Natural killer cell (primary cell): Measurements from ENCODE around the gene ALDH7A1. TPM values are rescaled to one million over a fixed set of nuclear protein-coding genes. Genes with fewer than 3 reads are reported as not detected.

Source experiments
- ATAC-seq, 3 donors: fragments of 150-1000 bp in 2 of 3; fragments of 200-7000 bp in 1 of 3; cut with Tn5 transposase; 1 replicate in 1 of 3; 2 replicates in 2 of 3; pipeline ENCODE4 v1.10.0; 2021; ENCODE audit warnings: mild to moderate bottlenecking in 2 of 3, moderate library complexity in 2 of 3
- DNase-seq, 2 donors: peaks; one replicate each; pipeline versions ENCODE4 v3.0.0 to v3.0.0-alpha.2; 2013 to 2021; ENCODE audit warnings: mixed read lengths in 1 of 2
- H3K27ac ChIP-seq: one replicate; pipeline ENCODE4 v1.5.1; 2013; ENCODE audit warnings: mild to moderate bottlenecking, low read length
- H3K27me3 ChIP-seq: one replicate; pipeline ENCODE4 v1.6.1; 2013; ENCODE audit warnings: low read length; ENCODE audit not compliant: control insufficient read depth, insufficient read depth
- H3K36me3 ChIP-seq: one replicate; pipeline ENCODE4 v1.6.1; 2013; ENCODE audit warnings: low read length; ENCODE audit not compliant: control insufficient read depth, insufficient read depth
- H3K4me1 ChIP-seq: one replicate; pipeline ENCODE4 v1.6.1; 2013; ENCODE audit warnings: low read length; ENCODE audit not compliant: control insufficient read depth, insufficient read depth
- H3K4me3 ChIP-seq: one replicate; pipeline ENCODE4 v1.5.1; 2013; ENCODE audit warnings: low read length
- H3K9me3 ChIP-seq: one replicate; pipeline ENCODE4 v1.6.1; 2013; ENCODE audit warnings: low read length; ENCODE audit not compliant: control insufficient read depth, insufficient read depth
- H3K27ac Mint-ChIP-seq, 2 donors: one replicate each; pipeline ENCODE4 v1.8.0; 2022; ENCODE audit warnings: mild to moderate bottlenecking in 2 of 2, mixed read lengths in 2 of 2, moderate library complexity in 1 of 2
- H3K27me3 Mint-ChIP-seq, 2 donors: one replicate each; pipeline ENCODE4 v1.8.0; 2022; ENCODE audit warnings: low read depth in 2 of 2, mixed read lengths in 2 of 2
- H3K36me3 Mint-ChIP-seq: one replicate; pipeline ENCODE4 v1.8.0; 2022; ENCODE audit warnings: mixed read lengths
- H3K4me1 Mint-ChIP-seq, 2 donors: one replicate each; pipeline ENCODE4 v1.8.0; 2022; ENCODE audit warnings: mixed read lengths in 2 of 2
- H3K4me3 Mint-ChIP-seq: one replicate; pipeline ENCODE4 v1.8.0; 2022; ENCODE audit warnings: mild to moderate bottlenecking, moderate library complexity, mixed read lengths
- H3K9me3 Mint-ChIP-seq, 2 donors: one replicate each; pipeline ENCODE4 v1.8.0; 2022; ENCODE audit warnings: mixed read lengths in 2 of 2
- WGBS: methylation state at CpG from one replicate; pipeline ENCODE4 v1.1.7; 2013; ENCODE audit warnings: missing lambda C conversion rate; ENCODE audit not compliant: insufficient coverage; 5-methylcytosine and 5-hydroxymethylcytosine counted together
- intact Hi-C: fragments of 100-400 bp; cut with micrococcal nuclease; formaldehyde crosslinking; loops from one replicate; pipeline ENCODE4 v1.14.2; 2022
- total RNA-seq, 4 donors: library from RNA; stranded (reverse); fragments of 120-200 nt in 1 of 4; gene quantifications; one replicate each; pipeline versions ENCODE4 v1.2.3 to v1.2.4, GENCODE V29; 2013 to 2022
- TF ChIP-seq, protein P1 (sequence below): fragments of 200-600 bp; IDR thresholded peaks from one replicate; pipeline ENCODE4 v1.8.0; 2022; ENCODE audit warnings: antibody characterized with exemption

Gene ALDH7A1
- total RNA-seq, 3 donors from 2014 or later (not counting 1 experiment from before 2014, with no cell fraction given): 0.66 to 1.3 (median 1.2) TPM

DNA sequence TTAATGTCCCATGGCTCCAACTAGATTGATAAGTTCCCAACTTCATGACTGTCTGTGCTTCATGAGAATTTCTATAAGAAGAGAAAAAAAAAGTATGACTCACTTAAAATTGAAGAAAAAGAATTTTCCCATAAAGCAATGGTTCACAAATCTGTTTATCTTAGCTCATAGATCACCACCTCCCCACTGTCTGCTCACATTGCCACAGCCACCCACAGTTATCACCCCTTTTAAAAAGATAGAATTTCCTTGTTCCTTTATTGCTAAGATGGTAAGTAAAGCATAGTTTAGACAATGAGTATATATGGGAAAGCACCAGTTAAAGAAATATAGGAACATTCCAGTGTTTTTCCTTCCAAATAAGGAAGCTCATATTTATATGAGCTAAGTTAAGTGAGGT lies 67.1 kb downstream of the ALDH7A1 start:
- peaks cover 3% of the 10 kb centered on the region for H3K27me3 ChIP-seq
- Mint-ChIP-seq H3K27ac (no peak overlapping the region), H3K27me3 (peaks cover 0 to 3% of the 10 kb centered on the region in 2 donors), H3K9me3 (no peaks in the 10 kb centered on the region), H3K4me1 (no peaks in the 10 kb centered on the region), H3K36me3 (no peaks in the 10 kb centered on the region), H3K4me3 (no peak overlapping the region)
- no peak for ATAC-seq
- intact Hi-C loops: no loop called here
- H3K36me3 ChIP-seq: no peaks in the 10 kb centered on the region
- TF ChIP-seq, protein P1, sequence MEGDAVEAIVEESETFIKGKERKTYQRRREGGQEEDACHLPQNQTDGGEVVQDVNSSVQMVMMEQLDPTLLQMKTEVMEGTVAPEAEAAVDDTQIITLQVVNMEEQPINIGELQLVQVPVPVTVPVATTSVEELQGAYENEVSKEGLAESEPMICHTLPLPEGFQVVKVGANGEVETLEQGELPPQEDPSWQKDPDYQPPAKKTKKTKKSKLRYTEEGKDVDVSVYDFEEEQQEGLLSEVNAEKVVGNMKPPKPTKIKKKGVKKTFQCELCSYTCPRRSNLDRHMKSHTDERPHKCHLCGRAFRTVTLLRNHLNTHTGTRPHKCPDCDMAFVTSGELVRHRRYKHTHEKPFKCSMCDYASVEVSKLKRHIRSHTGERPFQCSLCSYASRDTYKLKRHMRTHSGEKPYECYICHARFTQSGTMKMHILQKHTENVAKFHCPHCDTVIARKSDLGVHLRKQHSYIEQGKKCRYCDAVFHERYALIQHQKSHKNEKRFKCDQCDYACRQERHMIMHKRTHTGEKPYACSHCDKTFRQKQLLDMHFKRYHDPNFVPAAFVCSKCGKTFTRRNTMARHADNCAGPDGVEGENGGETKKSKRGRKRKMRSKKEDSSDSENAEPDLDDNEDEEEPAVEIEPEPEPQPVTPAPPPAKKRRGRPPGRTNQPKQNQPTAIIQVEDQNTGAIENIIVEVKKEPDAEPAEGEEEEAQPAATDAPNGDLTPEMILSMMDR: no peak
- H3K9me3 ChIP-seq: no peaks in the 10 kb centered on the region
- H3K4me3 ChIP-seq: no peak overlapping the region
- H3K4me1 ChIP-seq: no peaks in the 10 kb centered on the region
- H3K27ac ChIP-seq: no peak overlapping the region
- DNase-seq: no peak

GRCh38 chr5:126527158-126527557 lies 67.9 kb downstream of the ALDH7A1 start:
- Mint-ChIP-seq H3K4me3 (no peak overlapping the region), H3K27me3 (peaks cover 0 to 3% of the 10 kb centered on the region in 2 donors), H3K9me3 (no peaks in the 10 kb centered on the region), H3K36me3 (no peaks in the 10 kb centered on the region), H3K4me1 (no peaks in the 10 kb centered on the region), H3K27ac (no peak overlapping the region)
- Histone ChIP-seq H3K27ac (no peak overlapping the region), H3K4me3 (no peak overlapping the region), H3K36me3 (no peaks in the 10 kb centered on the region), H3K9me3 (no peaks in the 10 kb centered on the region), H3K4me1 (no peaks in the 10 kb centered on the region), H3K27me3 (peaks cover 3% of the 10 kb centered on the region)
- intact Hi-C loops: no loop called here
- WGBS: 91% methylated on average over 1 of the region's 1 CpG
- TF ChIP-seq, protein P1: no peak
- ATAC-seq (no peak), DNase-seq (no peak)

GRCh38 chr5:126526493-126526892 lies 68.5 kb downstream of the ALDH7A1 start:
- Mint-ChIP-seq H3K27ac (no peak overlapping the region), H3K4me1 (no peaks in the 10 kb centered on the region), H3K9me3 (no peaks in the 10 kb centered on the region), H3K27me3 (peaks cover 0 to 3% of the 10 kb centered on the region in 2 donors), H3K36me3 (no peaks in the 10 kb centered on the region), H3K4me3 (no peak overlapping the region)
- intact Hi-C loops: no loop called here
- Histone ChIP-seq H3K27me3 (peaks cover 3% of the 10 kb centered on the region), H3K36me3 (no peaks in the 10 kb centered on the region), H3K27ac (no peak overlapping the region), H3K4me3 (no peak overlapping the region), H3K4me1 (no peaks in the 10 kb centered on the region), H3K9me3 (no peaks in the 10 kb centered on the region)
- ATAC-seq (no peak), DNase-seq (no peak)
- TF ChIP-seq, protein P1: no peak

GRCh38 chr5:126525630-126526245 lies 69.3 kb downstream of the ALDH7A1 start:
- ATAC-seq: no peak
- no peak overlapping the region for H3K27ac ChIP-seq
- Mint-ChIP-seq H3K4me3 (no peak overlapping the region), H3K9me3 (no peaks in the 10 kb centered on the region), H3K36me3 (no peaks in the 10 kb centered on the region), H3K27ac (no peak overlapping the region), H3K4me1 (no peaks in the 10 kb centered on the region), H3K27me3 (peaks cover 0 to 3% of the 10 kb centered on the region in 2 donors)
- DNase-seq: no peak
- 31% methylated on average over 4 of the region's 5 CpGs for WGBS
- intact Hi-C loops: no loop called here
- H3K9me3 ChIP-seq: no peaks in the 10 kb centered on the region
- H3K27me3 ChIP-seq: peaks cover 3% of the 10 kb centered on the region
- no peaks in the 10 kb centered on the region for H3K4me1 ChIP-seq
- TF ChIP-seq, protein P1: no peak
- no peak overlapping the region for H3K4me3 ChIP-seq
- no peaks in the 10 kb centered on the region for H3K36me3 ChIP-seq
